ENCODE measurements around the gene ZNF646. TPM values are rescaled to one million over a fixed set of nuclear protein-coding genes. Genes with fewer than 3 reads are reported as not detected.
"Not testable (repeated sequence)": the region's sequence is repeated elsewhere in the genome, so short reads cannot be mapped to it uniquely, and the experiment has no call there.

Gene ZNF646
- total RNA-seq, 4 donors from 2014 or later = 3.3 to 17.3 (median 15.1) TPM

DNA sequence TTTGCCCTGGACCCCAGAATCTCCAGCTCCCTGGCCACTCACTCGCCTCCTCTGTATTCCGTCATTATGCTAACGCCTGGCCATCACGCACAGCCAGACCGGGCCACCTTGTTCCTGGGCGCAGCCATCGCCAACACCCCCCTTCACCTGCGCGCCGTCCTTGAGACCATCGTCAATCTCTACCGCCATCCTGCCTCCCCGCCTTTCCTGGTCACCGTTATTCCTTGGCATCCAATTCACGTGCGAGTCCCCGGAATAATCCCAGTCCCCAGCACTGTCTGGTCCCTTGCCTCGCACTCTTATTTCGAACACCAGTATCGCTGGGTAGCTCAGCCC, 19.8 kb downstream of the ZNF646 start:
- Histone ChIP-seq H3K27ac (peak overlapping the region; percentile 69 to 89), H3K36me3 (no peaks in the 10 kb centered on the region), H3K4me1 (peaks cover 0 to 3% of the 10 kb centered on the region in 2 donors), H3K9me3 (no peaks in the 10 kb centered on the region), H3K4me3 (peak overlapping the region; percentile 62 to 65), H3K27me3 (no peaks in the 10 kb centered on the region)
- DNase-seq = no peak
- TF ChIP-seq POLR2A (IDR thresholded peaks at IDR 0.05) = no peak
- TF ChIP-seq, protein P1, sequence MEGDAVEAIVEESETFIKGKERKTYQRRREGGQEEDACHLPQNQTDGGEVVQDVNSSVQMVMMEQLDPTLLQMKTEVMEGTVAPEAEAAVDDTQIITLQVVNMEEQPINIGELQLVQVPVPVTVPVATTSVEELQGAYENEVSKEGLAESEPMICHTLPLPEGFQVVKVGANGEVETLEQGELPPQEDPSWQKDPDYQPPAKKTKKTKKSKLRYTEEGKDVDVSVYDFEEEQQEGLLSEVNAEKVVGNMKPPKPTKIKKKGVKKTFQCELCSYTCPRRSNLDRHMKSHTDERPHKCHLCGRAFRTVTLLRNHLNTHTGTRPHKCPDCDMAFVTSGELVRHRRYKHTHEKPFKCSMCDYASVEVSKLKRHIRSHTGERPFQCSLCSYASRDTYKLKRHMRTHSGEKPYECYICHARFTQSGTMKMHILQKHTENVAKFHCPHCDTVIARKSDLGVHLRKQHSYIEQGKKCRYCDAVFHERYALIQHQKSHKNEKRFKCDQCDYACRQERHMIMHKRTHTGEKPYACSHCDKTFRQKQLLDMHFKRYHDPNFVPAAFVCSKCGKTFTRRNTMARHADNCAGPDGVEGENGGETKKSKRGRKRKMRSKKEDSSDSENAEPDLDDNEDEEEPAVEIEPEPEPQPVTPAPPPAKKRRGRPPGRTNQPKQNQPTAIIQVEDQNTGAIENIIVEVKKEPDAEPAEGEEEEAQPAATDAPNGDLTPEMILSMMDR (IDR thresholded peaks at IDR 0.05) = no peak
- intact Hi-C loops (cut with DNase I; ENCODE audit: low total_unique reads) = no loop called here

DNA sequence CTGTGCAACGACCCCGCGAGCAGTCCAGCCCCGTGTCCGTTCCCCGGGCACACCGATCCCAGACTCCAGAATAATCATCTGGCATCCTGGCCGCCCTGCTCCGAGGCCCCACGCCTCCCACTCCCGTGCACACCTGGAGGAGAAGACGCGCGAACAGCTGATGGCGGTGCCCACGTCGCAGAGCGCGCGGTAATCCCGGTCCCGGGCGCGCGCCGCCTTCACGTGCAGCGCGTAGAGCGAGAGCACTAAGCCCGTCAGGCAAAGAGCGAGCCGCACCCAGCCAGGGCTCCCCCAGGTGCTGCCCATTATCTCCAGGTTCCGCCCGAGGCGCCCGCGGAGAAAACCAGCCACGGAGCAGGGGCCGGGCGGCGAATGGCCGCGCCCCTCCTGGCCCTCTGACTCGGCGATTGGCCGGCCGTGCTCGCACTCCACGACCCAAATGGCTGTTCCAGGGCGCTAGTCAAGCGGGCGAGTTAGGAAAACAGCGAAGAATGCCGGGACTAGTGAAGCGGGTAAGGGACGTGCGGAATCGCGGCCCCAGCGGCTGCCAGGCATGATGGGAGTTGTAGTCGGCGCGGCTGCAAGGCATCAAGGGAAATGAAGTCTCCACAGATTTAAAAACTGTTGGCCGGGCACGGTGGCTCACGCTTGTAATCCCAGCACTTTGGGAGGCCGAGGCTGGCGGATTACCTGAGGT, 20.4 kb downstream of the ZNF646 start, which contains the start of gene VKORC1:
Gene VKORC1 (minus strand): TSS at position 374 of the 697 bp plus-strand sequence. CDS start 68 bp downstream, at position 306.
- peak; percentile 94 to 95 for DNase-seq
- no peaks in the 10 kb centered on the region for H3K36me3 ChIP-seq
- H3K27ac ChIP-seq = peak within 1 kb of the TSS; percentile 69 to 89
- peaks cover 0 to 3% of the 10 kb centered on the region in 2 donors for H3K4me1 ChIP-seq
- H3K4me3 ChIP-seq = peak within 1 kb of the TSS; percentile 62 to 65
- no peaks in the 10 kb centered on the region for H3K9me3 ChIP-seq
- intact Hi-C loops (cut with DNase I; ENCODE audit: low total_unique reads) = no loop called here
- no peaks in the 10 kb centered on the region for H3K27me3 ChIP-seq
- peak; percentile 60 for TF ChIP-seq POLR2A (IDR thresholded peaks at IDR 0.05)
- TF ChIP-seq, protein P1 (IDR thresholded peaks at IDR 0.05) = peak in 1 of 4 experiments; percentile 35

DNA sequence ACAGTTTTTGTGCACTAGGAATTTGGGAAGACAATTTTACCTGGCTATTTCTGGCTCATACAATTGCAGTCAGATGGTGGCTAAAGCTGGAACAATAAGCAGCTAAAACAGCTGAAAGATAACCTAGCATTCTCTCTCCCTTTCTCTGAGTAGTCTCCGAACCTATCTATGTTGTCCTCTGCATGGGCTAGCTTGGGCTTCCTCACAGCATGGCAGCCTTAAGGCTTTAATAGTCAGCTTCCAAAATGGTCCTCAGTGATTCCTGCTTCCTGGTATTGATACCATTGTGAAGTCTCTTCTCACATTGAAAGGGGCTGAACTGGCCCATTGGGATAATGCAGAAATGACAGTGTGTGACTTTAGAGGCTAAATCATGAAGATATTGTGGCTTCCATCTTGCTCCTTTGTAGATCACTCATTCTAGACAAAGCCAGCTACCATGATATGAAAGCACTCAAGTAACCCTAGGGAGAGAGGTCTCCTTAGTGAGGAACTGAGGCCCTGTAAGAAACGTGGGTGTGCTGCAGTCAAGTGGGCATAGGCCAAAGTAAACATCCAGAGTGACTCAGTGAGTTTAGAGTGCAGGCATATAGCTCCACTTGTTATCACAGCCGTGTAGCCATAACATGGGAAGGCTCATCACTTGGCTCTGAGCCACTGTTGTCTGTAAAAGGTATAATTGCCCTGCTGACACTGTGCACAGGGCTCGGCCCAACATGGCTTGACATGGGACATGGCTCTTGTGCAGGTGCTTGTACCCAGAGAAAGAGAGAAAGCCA, 25.8 kb downstream of the ZNF646 start:
- no peak for DNase-seq
- Histone ChIP-seq H3K36me3 (no peaks in the 10 kb centered on the region), H3K27me3 (no peaks in the 10 kb centered on the region), H3K4me1 (no peaks in the 10 kb centered on the region), H3K9me3 (no peaks in the 10 kb centered on the region), H3K27ac (no peak overlapping the region), H3K4me3 (no peak overlapping the region)
- intact Hi-C loops (cut with DNase I; ENCODE audit: low total_unique reads) = no loop called here
- TF ChIP-seq, protein P1 (IDR thresholded peaks at IDR 0.05) = no peak
- no peak for TF ChIP-seq POLR2A (IDR thresholded peaks at IDR 0.05)

DNA sequence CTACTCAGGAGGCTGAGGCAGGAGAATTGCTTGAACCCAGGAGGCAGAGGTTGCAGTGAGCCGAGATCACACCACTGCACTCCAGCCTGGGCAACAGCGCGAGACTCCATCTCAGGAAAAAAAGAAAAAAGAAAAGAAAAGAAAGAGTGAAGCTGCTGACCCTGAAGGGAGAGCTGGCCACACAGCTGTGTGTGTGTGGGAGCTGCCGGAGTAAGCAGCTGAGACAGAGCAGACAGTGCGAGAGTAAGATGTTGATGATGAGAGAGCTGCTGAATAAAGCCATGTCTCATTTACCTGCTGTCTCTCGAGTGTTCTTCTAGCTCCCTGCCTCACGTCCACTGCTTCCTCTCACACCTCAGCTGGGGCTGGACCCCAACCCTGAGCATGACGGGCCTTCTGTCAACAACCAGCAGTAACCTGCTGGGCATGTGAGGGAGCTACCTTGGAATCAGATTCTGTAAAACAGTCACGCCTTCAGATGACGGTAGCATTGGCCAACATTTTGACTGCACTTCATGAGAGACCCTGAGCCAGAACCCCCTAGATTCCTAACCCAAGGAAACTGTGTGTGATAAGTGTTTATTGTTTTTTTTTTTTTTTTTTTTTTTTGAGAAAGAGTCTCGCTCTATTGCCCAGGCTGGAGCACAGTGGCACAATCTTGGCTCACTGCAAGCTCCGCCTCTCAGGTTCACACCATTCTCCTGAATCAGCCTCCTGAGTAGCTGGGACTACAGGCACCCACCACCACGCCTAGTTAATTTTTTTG, 26.8 kb downstream of the ZNF646 start:
- intact Hi-C loops (cut with DNase I; ENCODE audit: low total_unique reads); DNase-seq; H3K27ac ChIP-seq; H3K4me3 ChIP-seq; H3K36me3 ChIP-seq; H3K9me3 ChIP-seq; H3K27me3 ChIP-seq; H3K4me1 ChIP-seq: not testable (repeated sequence)

DNA sequence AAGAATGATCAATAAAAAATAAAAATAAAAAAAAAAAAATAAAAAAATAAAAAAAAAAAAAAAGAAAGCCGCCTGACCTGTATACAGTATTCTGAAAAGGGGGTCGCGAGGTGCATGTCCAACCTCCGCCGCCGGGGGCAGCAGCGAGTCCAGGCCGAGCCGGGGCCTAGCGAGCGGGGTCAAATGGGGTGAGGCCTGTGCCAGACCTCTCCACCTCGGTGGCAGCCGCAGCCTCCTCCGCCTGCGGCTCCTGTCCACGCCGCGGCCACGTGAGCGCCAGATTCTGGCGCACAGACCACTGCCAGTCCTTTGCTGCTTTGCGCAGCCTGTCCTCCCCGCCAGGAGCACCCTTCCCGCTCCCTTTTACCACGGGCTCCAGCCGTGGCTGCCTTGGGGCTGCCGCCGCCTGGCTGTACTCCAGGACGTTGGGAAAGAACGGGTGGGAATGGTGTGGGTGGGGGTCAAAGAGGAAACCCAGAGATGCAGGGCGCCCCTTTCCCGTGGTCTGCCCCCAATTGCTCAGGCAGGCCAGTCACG, 31.5 kb downstream of the ZNF646 start:
- H3K4me3 ChIP-seq = peak overlapping the region in 1 of 2 donors; percentile 1
- intact Hi-C loops (cut with DNase I; ENCODE audit: low total_unique reads) = no loop called here
- H3K4me1 ChIP-seq = peaks cover 0 to 6% of the 10 kb centered on the region in 2 donors
- TF ChIP-seq, protein P1 (IDR thresholded peaks at IDR 0.05) = peak; percentile 74 to 91 (median 78)
- no peak for TF ChIP-seq POLR2A (IDR thresholded peaks at IDR 0.05)
- peak; percentile 81 to 82 for DNase-seq
- H3K9me3 ChIP-seq = no peaks in the 10 kb centered on the region
- no peaks in the 10 kb centered on the region for H3K36me3 ChIP-seq
- no peaks in the 10 kb centered on the region for H3K27me3 ChIP-seq
- H3K27ac ChIP-seq = no peak overlapping the region
